ENCODE results near the gene OLIG2.

The OLIG2 gene

DNA sequence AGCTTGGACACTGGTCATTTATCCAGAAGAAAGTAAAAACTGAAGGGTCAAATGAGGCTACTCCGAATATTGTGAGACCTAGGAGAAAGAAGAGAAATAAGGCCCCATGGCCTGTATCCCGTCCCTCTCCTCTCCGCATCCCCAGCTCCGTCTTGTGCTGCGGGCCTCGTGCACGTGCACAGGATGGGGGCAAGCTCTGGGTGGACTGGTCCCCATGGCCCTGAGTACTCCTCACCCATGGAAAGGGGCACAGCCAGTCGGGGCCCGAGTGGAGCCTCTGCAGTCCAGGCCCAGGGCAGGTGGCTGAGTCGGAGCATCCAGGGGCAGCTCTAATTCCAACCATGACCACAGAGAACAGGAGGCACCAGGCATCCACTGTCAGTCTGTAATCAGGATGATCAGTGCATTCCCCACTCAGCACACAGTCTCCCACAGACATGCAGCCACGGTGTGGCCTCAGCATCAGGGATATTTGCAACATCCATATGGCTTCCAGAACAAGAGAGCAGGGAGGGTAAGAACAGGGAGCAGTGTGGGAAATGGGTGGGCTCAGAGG, 31.7 kb downstream of the OLIG2 start:
- TF ChIP-seq HDGF (IDR thresholded peaks at IDR 0.05; ENCODE audit: borderline replicate concordance) (no peak), FOXK2 (IDR thresholded peaks at IDR 0.05) (no peak), NFRKB (IDR thresholded peaks at IDR 0.05) (no peak), ARNT (IDR thresholded peaks at IDR 0.05) (no peak), CTBP1 (IDR thresholded peaks at IDR 0.05; ENCODE audit: borderline replicate concordance) (no peak), L3MBTL2 (conservative IDR thresholded peaks at IDR 0.05) (no peak), LEF1 (IDR thresholded peaks at IDR 0.05; ENCODE audit: borderline replicate concordance) (no peak), FOXA1 (IDR thresholded peaks at IDR 0.05) (no peak), TARDBP (IDR thresholded peaks at IDR 0.05) (no peak), ZNF384 (IDR thresholded peaks at IDR 0.05) (no peak), ELF4 (IDR thresholded peaks at IDR 0.05) (no peak), SUZ12 (IDR thresholded peaks at IDR 0.05) (no peak), SP1 (IDR thresholded peaks at IDR 0.05) (no peak)
- TF ChIP-seq, protein P1, sequence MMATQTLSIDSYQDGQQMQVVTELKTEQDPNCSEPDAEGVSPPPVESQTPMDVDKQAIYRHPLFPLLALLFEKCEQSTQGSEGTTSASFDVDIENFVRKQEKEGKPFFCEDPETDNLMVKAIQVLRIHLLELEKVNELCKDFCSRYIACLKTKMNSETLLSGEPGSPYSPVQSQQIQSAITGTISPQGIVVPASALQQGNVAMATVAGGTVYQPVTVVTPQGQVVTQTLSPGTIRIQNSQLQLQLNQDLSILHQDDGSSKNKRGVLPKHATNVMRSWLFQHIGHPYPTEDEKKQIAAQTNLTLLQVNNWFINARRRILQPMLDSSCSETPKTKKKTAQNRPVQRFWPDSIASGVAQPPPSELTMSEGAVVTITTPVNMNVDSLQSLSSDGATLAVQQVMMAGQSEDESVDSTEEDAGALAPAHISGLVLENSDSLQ (IDR thresholded peaks at IDR 0.05): no peak
- DNase-seq (ENCODE audit: extremely low spot score): no peak
- CTCF ChIA-PET: interaction anchor here (0.5 kb wide), 1 partner anchor 117 kb away, joined by 3 read pairs; no protein-coding TSS in a partner anchor
- POLR2A ChIA-PET: no interaction called here

DNA sequence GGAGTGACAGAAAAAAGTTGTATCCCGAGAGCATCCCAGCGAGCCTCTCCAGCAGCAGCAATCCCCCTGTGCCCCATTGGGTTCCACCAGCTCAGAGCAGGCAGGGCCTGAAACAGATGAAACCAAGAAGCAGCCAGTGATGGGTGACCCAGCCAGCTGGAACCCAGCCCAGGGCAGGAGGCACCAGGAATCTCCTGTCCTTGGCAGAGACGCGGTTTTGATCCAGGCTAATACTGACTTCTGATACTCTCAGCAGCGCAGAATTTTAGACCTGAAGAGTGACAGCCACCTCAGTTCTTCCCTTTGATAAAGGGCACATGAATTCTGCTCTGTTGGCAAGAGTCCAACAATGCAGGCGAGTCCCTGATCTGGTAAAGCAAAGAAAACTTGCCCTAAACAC, 32.8 kb downstream of the OLIG2 start:
- TF ChIP-seq NFRKB (IDR thresholded peaks at IDR 0.05): no peak
- TF ChIP-seq BHLHE40 (IDR thresholded peaks at IDR 0.05; ENCODE audit: borderline replicate concordance): no peak
- TF ChIP-seq ZNF384 (IDR thresholded peaks at IDR 0.05): no peak
- no peak for TF ChIP-seq HDGF (IDR thresholded peaks at IDR 0.05; ENCODE audit: borderline replicate concordance)
- no peak for TF ChIP-seq LEF1 (IDR thresholded peaks at IDR 0.05; ENCODE audit: borderline replicate concordance)
- no peak for TF ChIP-seq L3MBTL2 (conservative IDR thresholded peaks at IDR 0.05)
- no peak for TF ChIP-seq TARDBP (IDR thresholded peaks at IDR 0.05)
- no peak for TF ChIP-seq SP1 (IDR thresholded peaks at IDR 0.05)
- TF ChIP-seq ELF4 (IDR thresholded peaks at IDR 0.05): no peak
- no peak for TF ChIP-seq FOXA1 (IDR thresholded peaks at IDR 0.05)
- TF ChIP-seq, protein P1 (IDR thresholded peaks at IDR 0.05): no peak
- TF ChIP-seq ARNT (IDR thresholded peaks at IDR 0.05): no peak
- DNase-seq (ENCODE audit: extremely low spot score): no peak
- POLR2A ChIA-PET: no interaction called here

DNA sequence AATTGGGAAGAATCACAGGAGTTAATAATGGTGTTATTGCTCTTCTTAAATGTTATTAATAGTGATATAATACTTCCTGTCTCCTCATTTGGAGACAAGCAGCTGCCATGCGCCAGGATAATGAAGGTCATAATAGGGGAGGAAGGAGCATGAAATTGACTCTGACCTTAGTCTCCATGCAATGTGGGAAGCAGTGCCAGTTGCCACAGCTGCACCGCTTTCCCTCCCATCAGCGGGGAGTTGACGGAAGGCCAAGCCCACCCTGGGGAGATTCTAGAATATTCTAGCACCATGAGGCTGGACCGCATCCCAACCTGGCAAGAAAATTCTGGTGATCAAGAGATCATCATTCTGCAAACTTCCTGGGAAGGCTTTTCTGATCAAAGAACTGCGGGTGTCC, 33.2 kb downstream of the OLIG2 start:
- ChIA-PET POLR2A (no interaction called here), CTCF (no interaction called here)
- no peak for DNase-seq (ENCODE audit: extremely low spot score)
- TF ChIP-seq FOXA1 (IDR thresholded peaks at IDR 0.05): no peak
- TF ChIP-seq FOXM1 (IDR thresholded peaks at IDR 0.05; ENCODE audit: borderline replicate concordance): no peak
- no peak for TF ChIP-seq CTBP1 (IDR thresholded peaks at IDR 0.05; ENCODE audit: borderline replicate concordance)
- no peak for TF ChIP-seq LEF1 (IDR thresholded peaks at IDR 0.05; ENCODE audit: borderline replicate concordance)
- TF ChIP-seq NFRKB (IDR thresholded peaks at IDR 0.05): no peak
- no peak for TF ChIP-seq FOXK2 (IDR thresholded peaks at IDR 0.05)
- no peak for TF ChIP-seq ZNF384 (IDR thresholded peaks at IDR 0.05)
- no peak for TF ChIP-seq HDGF (IDR thresholded peaks at IDR 0.05; ENCODE audit: borderline replicate concordance)
- no peak for TF ChIP-seq L3MBTL2 (conservative IDR thresholded peaks at IDR 0.05)
- no peak for TF ChIP-seq ELF4 (IDR thresholded peaks at IDR 0.05)
- no peak for TF ChIP-seq SUZ12 (IDR thresholded peaks at IDR 0.05)
- TF ChIP-seq TARDBP (IDR thresholded peaks at IDR 0.05): no peak
- TF ChIP-seq, protein P1 (IDR thresholded peaks at IDR 0.05): no peak

More for the DNA sequence above, 32.8 kb downstream of the OLIG2 start:
- CTCF ChIA-PET: no interaction called here

DNA sequence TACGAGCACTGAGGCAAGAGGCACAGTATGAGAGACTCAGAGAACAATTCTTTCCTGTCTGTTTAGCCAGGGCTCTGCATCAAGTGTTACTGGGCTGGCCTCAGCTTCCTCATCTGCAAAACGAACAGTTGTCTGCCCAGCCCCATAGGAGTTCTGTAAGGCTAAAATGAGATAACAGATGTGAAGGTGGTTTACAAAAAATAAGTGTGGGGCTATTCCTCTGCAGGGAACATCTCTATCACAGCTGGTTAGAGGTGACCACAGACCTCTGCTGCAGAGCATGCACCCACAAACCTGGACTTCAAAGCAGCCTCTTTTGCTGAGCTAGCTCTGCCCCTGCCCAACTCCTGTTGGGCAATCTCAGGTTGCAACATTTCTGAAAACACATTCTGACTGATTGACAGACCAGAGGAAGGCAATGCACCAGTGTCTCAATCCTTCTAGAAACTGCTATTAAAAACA, 33.7 kb downstream of the OLIG2 start:
- POLR2A ChIA-PET: no interaction called here

DNA sequence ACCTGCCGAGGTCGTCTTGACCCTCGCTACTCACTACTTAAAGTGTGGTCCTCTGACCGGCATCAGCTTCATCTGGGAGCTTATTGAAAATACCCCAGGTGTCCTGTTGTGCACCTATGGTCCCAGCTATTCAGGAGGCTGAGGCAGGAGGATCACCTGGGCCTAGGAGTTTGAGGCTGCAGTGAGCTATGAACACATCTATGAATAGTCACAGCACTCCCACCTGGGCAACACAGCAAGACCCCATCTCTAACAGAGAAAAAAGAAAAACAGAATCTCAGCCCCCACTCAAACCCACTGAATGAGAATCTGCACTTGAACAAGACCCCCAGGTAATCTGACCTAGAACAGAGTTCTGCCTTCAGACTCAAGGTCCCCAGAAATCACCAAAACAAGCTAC, 35.5 kb downstream of the OLIG2 start:
- POLR2A ChIA-PET: interaction anchor here (1.1 kb wide), 1 partner anchor 36 kb away, joined by 4 read pairs; the partner anchor contains the start of gene OLIG2
- TF ChIP-seq LEF1 (IDR thresholded peaks at IDR 0.05; ENCODE audit: borderline replicate concordance) (no peak), SUZ12 (IDR thresholded peaks at IDR 0.05) (no peak), FOXK2 (IDR thresholded peaks at IDR 0.05) (no peak), CTBP1 (IDR thresholded peaks at IDR 0.05; ENCODE audit: borderline replicate concordance) (no peak), HDGF (IDR thresholded peaks at IDR 0.05; ENCODE audit: borderline replicate concordance) (no peak)
- TF ChIP-seq, protein P1 (IDR thresholded peaks at IDR 0.05): no peak
- DNase-seq (ENCODE audit: extremely low spot score): no peak
- CTCF ChIA-PET: interaction anchor here (0.7 kb wide), 1 partner anchor 62 kb away, joined by 3 read pairs; no protein-coding TSS in a partner anchor

More for the DNA sequence above, 33.7 kb downstream of the OLIG2 start:
- CTCF ChIA-PET: no interaction called here
- DNase-seq (ENCODE audit: extremely low spot score): no peak
- TF ChIP-seq ELF4 (IDR thresholded peaks at IDR 0.05) (no peak), FOXM1 (IDR thresholded peaks at IDR 0.05; ENCODE audit: borderline replicate concordance) (no peak), BHLHE40 (IDR thresholded peaks at IDR 0.05; ENCODE audit: borderline replicate concordance) (no peak), CTBP1 (IDR thresholded peaks at IDR 0.05; ENCODE audit: borderline replicate concordance) (no peak), SUZ12 (IDR thresholded peaks at IDR 0.05) (no peak), SP1 (IDR thresholded peaks at IDR 0.05) (no peak), HDGF (IDR thresholded peaks at IDR 0.05; ENCODE audit: borderline replicate concordance) (no peak), TARDBP (IDR thresholded peaks at IDR 0.05) (no peak), ARNT (IDR thresholded peaks at IDR 0.05) (no peak), ZNF384 (IDR thresholded peaks at IDR 0.05) (no peak), NFRKB (IDR thresholded peaks at IDR 0.05) (no peak), FOXA1 (IDR thresholded peaks at IDR 0.05) (no peak), L3MBTL2 (conservative IDR thresholded peaks at IDR 0.05) (no peak), FOXK2 (IDR thresholded peaks at IDR 0.05) (no peak), LEF1 (IDR thresholded peaks at IDR 0.05; ENCODE audit: borderline replicate concordance) (no peak)
- TF ChIP-seq, protein P1 (IDR thresholded peaks at IDR 0.05): no peak

All from HEK293T (cell line).